Gastrocnemius medialis (tissue), 4 donors: Measurements from ENCODE around the gene OR4F6.

Source experiments
- CTCF ChIP-seq, 5 experiments: fragments of 450-650 bp in 3 of 5; fragments of 200-600 bp in 2 of 5; sonication (generic) in 2 of 5; IDR thresholded peaks in 4 of 5; conservative IDR thresholded peaks in 1 of 5; 1 replicate in 4 of 5; 2 replicates in 1 of 5; pipeline ENCODE4 v1.5.1; 2016 to 2019; ENCODE audit warnings: antibody characterized with exemption in 5 of 5, mild to moderate bottlenecking in 3 of 5, moderate library complexity in 3 of 5
- POLR2A ChIP-seq, 2 donors: fragments of 450-650 bp; IDR thresholded peaks; one replicate each; pipeline ENCODE4 v1.6.1; 2017; ENCODE audit warnings: antibody characterized with exemption in 2 of 2, mild to moderate bottlenecking in 2 of 2, moderate library complexity in 2 of 2

- no peak for TF ChIP-seq CTCF (IDR thresholded peaks at IDR 0.05 in 4 of 5, conservative IDR thresholded peaks at IDR 0.05 in 1 of 5)
- TF ChIP-seq POLR2A (IDR thresholded peaks at IDR 0.05): no peak
These were observed 37.4 kb upstream of the OR4F6 start for GRCh38 chr15:101765772-101766456.
